Inflammatory macrophage (primary cell): ENCODE data around the gene SOX8.
"Not testable (repeated sequence)": the region's sequence is repeated elsewhere in the genome, so short reads cannot be mapped to it uniquely, and the experiment has no call there.

Source experiments
- DNase-seq, 2 donors: peaks; one replicate each; pipeline ENCODE4 v3.0.0-alpha.2; 2020 to 2022

Gene SOX8

GRCh38 chr16:955766-956165, 25.8 kb upstream of the SOX8 start:
- not testable (repeated sequence) for DNase-seq

GRCh38 chr16:959232-960040, 22.1 kb upstream of the SOX8 start:
- DNase-seq: no peak

GRCh38 chr16:962366-962765, 19.2 kb upstream of the SOX8 start:
- DNase-seq: no peak

- no peak for DNase-seq
Observed at GRCh38 chr16:962901-963814, 18.4 kb upstream of the SOX8 start.

GRCh38 chr16:963913-964312, 17.7 kb upstream of the SOX8 start:
- DNase-seq: no peak

GRCh38 chr16:964356-965035, 17.1 kb upstream of the SOX8 start:
- no peak for DNase-seq

GRCh38 chr16:965036-965395, 16.6 kb upstream of the SOX8 start:
- DNase-seq: no peak

- no peak for DNase-seq
Observed at GRCh38 chr16:965487-965886, 16.1 kb upstream of the SOX8 start.

- no peak for DNase-seq
Observed at GRCh38 chr16:966035-966434, 15.5 kb upstream of the SOX8 start.

GRCh38 chr16:966505-966904, 15.1 kb upstream of the SOX8 start:
- no peak for DNase-seq

- no peak for DNase-seq
Observed at GRCh38 chr16:967077-967541, 14.5 kb upstream of the SOX8 start.

- DNase-seq: no peak
Observed at GRCh38 chr16:967546-968295, 13.8 kb upstream of the SOX8 start.

GRCh38 chr16:968620-969019, 12.9 kb upstream of the SOX8 start:
- DNase-seq: no peak

- no peak for DNase-seq
Observed at GRCh38 chr16:969508-970385, 11.8 kb upstream of the SOX8 start.

GRCh38 chr16:970386-970765, 11.2 kb upstream of the SOX8 start:
- no peak for DNase-seq

GRCh38 chr16:970766-971581, 10.6 kb upstream of the SOX8 start, which contains the start of gene LMF1:
Gene LMF1, minus strand, starts transcription at chr16:970984. Its CDS starts 4 bp downstream, at chr16:970980.
- DNase-seq: peak; percentile 94 to 95

- no peak for DNase-seq
Observed at GRCh38 chr16:971582-971905, 10.0 kb upstream of the SOX8 start.

- DNase-seq: no peak
Observed at GRCh38 chr16:971981-972315, 9.6 kb upstream of the SOX8 start.

- DNase-seq: no peak
Observed at GRCh38 chr16:972316-973002, 9.1 kb upstream of the SOX8 start.

- DNase-seq: no peak
Observed at GRCh38 chr16:973366-973765, 8.2 kb upstream of the SOX8 start.
